H4 (cell line): ENCODE data around the gene NASP. TPM values are rescaled to one million over a fixed set of nuclear protein-coding genes. Genes with fewer than 3 reads are reported as not detected.

Experiments
- DNase-seq: peaks from one replicate; pipeline ENCODE4 v3.0.0-alpha.2; 2015; ENCODE audit warnings: low spot score
- total RNA-seq: library from RNA; depleted of rRNA; stranded (reverse); fragments of >200 nt; shearing (Covaris generic); gene quantifications from 2 replicates; pipeline ENCODE4 v1.2.3, GENCODE V29; 2014

Gene NASP
- total RNA-seq, 1 experiment from 2014 or later, result 237 TPM

GRCh38 chr1:45619149-45619921, 35.5 kb downstream of the NASP start:
- no peak for DNase-seq

GRCh38 chr1:45620588-45621500, 37.0 kb downstream of the NASP start:
- no peak for DNase-seq

GRCh38 chr1:45621501-45621836, 37.6 kb downstream of the NASP start:
- no peak for DNase-seq

DNA sequence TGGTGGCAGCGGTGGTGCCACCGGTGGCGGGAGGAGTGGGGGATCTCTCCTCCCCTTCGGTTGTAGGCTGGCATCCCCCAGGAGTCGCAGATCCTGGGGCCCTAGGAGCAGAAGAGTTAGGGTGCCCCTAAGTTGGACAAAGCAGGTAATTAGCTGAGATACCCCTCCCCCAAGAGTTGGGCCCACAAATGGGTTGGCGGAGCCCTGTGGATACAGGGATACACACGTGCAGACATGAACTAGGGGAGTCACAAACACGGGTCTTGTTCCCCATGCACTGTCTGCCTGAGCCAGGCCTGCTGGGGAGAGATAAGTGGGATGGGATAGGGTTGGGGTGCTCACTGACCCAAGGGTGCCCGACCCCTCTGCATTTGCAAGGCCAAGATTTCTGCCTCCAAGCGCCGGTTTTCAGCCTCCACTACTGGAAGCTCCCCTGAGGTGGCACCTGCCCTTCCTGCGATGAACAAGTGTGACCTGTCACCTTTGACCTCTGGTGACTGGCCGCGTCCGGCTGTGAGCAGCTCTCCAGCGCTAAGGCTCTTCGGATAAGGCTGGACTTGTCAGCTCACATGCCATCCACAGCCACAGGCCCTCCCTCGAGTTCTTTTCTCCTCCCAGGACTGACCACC, 38.2 kb downstream of the NASP start:
- no peak for DNase-seq

GRCh38 chr1:45622524-45623394, 38.9 kb downstream of the NASP start:
- no peak for DNase-seq

DNA sequence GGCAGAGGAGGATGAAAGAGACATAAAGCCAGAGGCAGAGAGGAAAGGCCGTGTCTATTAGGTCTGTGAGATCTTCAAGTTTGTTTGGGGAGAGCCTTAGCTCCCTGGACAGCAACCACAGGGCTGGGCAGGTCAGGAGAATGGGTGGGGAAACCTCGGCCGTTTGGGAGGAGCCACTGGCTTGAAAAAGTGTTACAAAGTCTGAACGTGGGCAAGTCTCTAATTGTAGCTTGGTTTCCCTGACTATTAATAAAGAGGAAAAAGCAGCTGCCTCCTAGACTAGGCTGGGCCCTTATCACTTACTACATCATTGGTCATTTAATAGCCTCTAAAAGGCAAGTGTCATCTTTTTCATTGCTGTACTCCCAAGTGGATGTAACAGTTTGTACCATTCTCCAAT, 40.1 kb downstream of the NASP start, which contains the start of gene CCDC17:
Gene CCDC17 (minus strand): TSS at position 83 of the 400 bp plus-strand sequence. CDS start 145 bp downstream, outside the sequence.
- DNase-seq, result no peak

- no peak for DNase-seq
These were observed 45.2 kb downstream of the NASP start for GRCh38 chr1:45629035-45629434.

DNA sequence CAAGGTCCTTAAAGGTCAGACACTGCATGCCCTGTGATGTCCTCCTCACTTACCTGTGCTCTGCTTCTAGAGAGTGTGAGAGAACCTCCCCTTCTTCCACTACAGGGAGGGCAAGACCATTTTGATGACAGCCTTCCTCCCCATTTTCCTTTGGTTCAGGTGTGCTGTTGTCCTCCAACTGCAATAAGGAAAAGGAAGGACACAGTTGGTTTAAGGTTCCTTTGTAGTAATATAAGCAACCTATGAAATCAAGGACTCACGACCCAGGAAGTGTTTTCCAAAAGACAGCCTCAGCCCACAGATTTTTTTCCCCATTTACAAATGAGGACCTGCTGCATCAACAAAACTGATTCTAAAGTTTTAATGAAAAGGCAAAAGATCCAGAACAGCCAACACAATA, 46.6 kb downstream of the NASP start:
- no peak for DNase-seq

DNA sequence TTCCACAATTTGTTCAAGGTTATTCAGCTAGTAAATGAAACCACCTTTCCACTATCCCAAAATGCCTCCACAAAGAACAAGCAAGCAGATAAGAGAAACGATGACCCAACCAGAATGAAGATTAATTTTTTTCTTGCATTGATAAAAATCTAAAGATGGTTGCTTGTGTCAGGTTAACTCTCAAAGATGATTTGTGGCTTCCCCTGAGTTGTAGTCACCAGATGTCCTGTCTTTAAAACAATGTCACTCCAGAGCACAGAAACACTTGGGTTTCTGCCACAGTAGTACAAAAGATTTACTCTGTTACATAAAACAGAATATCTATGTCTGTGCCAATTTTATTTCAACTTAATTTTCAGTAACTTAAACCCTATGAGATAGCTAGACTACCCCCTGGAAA, 51.4 kb downstream of the NASP start:
- no peak for DNase-seq

GRCh38 chr1:45640293-45640692, 56.5 kb downstream of the NASP start:
- no peak for DNase-seq

DNA sequence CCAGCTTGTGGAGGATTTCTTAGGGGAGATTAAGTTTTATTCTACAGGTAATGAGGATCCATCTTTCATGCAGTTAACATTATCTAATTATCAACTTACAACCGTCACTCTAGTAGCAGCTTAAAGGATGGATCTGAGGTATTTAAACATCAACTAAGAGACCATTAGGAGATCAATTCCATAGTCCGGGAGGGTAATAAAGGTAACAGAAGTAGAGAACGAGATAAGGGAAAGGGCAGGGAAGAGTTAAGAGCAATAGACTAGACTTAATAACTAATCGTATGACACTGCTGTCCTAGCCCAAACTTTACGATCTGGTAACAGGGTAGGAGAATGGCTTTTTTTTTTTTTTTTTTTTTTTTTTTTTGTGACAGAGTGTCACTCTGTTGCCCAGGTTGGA, 59.5 kb downstream of the NASP start:
- DNase-seq, result no peak

DNA sequence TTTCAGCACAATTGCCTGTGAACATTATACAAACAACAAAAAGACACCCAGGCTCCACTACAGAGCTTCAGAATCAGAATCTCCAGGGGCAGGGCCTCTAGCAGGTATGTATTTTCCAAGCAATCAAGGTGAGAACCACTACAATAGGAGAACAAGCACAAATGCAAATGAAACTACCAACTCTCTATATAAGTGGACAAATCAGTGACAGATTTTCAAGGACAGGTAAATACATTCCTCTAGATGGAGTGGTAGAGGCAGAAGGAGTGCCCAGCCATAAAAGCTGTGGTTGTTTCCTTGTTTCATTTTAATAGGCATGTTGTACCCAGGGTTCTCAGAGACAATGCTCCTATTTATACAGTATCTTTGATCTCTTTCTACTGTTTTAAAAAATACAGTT, 60.1 kb downstream of the NASP start:
- no peak for DNase-seq

- no peak for DNase-seq
These were observed 60.8 kb downstream of the NASP start for GRCh38 chr1:45644661-45645060.

DNA sequence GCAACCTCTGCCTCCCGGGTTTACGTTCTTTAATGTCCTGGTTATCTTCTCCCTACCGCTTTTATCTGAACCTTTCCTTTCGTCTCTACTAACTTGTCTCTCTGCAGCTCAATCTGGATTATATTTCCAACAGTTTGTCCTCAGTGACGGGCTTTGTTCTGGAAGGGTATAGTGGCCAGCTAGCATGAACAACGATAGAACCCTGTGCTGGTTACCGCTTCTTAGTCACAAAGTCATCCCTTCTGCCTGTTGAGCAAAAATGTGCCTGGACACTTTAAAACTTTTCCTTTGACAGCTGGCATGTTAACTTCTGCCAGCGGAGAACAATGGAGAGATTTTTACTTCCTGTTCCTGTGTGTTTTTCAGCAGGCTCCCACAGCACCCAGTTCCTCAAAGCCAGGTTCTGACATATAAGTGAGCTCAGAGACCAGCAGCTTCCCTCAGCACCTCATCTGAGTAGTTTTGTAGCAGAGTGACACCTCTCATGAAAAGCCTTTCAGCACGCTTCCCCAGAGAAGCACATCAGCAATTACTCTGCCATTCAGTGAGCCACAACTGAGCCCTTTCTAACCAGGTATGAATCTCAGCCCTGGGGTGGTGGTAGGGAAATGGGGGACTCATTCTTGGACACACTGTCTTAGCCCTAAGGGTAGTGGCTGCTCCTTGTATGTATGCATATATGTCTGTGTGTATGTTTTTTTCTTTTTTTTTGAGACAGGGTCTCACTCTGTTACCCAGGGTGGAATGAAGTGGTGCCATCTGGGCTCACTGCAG, 63.6 kb downstream of the NASP start:
- no peak for DNase-seq

DNA sequence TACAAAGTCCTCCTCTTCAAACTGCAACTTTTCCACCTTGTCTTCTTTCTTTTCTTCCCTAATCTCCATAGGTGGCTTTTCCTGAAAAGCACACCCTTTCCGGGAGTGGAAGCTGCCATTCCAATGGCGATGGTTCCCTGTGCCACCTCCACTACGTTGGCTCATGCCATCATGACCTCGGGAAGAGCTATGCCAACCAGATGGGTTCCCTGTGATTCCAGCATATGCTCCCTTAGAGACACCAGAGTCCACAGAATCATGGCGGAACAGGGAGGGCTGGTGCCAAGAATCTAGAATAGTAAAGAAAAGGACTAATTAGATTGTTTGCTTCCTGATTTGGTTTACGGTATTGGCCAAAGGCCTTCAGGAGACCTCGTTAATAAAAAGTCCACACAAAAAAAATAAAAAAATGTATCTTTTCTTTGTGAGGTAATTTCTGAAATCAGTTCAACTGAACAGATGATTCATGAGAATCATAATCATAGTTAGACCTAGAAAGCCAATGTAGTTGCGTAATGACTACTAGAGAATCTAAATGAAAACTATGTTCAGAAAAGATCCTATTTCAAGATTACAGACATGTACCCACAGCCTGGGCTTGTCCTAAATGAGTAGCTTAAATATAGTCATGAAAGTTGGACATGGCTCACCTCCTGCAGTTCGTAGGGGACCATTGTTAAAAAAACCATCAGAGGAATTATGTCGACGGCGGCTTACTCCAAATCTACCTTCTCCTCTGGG, 70.9 kb downstream of the NASP start:
- no peak for DNase-seq

GRCh38 chr1:45656573-45657226, 72.9 kb downstream of the NASP start:
- DNase-seq, result no peak

DNA sequence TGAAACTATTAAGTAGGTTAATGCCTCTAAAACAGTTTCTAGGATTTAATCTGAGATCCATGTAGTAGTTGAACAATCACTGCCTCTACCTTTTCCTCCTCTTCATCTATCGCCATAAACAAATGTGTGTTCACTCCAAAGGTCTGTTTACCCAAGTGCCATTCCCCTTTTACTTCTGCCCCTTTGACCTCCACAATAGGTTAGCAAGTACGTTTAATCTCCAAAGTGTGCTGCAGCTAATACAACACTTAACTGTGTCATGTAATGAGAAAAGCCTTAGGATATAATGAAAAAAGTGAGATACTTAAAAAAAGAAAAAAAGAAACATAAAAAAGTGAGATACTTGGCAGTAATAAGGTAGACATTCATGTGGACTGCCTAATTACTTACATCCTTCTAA, 74.3 kb downstream of the NASP start:
- no peak for DNase-seq

GRCh38 chr1:45659222-45659621, 75.4 kb downstream of the NASP start:
- DNase-seq, result no peak

DNA sequence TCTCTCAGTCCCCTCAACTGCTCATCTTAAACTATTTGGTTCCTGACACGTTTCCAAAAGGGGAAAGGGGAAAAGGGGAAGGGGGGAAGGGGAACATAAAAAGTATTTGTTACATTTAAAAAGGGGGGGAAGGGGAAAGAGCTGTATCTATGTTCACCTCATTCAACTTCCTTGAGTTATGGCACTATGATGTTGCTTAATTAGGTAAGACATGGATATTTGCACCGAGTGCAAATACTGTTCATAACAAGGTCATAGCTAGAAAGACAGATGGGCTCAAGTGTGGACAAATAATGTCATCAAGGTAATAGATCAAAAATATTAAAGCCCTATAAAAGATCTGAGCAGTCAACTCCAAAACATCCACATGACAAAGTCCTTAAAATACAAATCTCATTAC, 76.5 kb downstream of the NASP start:
- DNase-seq, result no peak

GRCh38 chr1:45666836-45667235, 83.0 kb downstream of the NASP start:
- no peak for DNase-seq
